Measurements from ENCODE around the gene SLITRK1. TPM values are rescaled to one million over a fixed set of nuclear protein-coding genes. Genes with fewer than 3 reads are reported as not detected.

The SLITRK1 gene
- polyA plus RNA-seq, 3 donors: not detected

- no peak for DNase-seq
- H3K9ac ChIP-seq (ENCODE audit: insufficient read depth, low read length, poor library complexity, severe bottlenecking): no peak overlapping the region
- no peak overlapping the region for H3K4me2 ChIP-seq (replicated peaks; ENCODE audit: extremely low read depth, low read length, poor library complexity, severe bottlenecking)
- H3K36me3 ChIP-seq (replicated peaks in 1 of 2; ENCODE audit: control insufficient read depth in 1 of 2, insufficient read depth in 2 of 2, low read length in 2 of 2): no peaks in the 10 kb centered on the region
- H3K27ac ChIP-seq (ENCODE audit: low read depth in 1 of 2, low read length in 2 of 2): no peak overlapping the region
- Mint-ChIP-seq H3K4me1 (no peaks in the 10 kb centered on the region), H3K4me3 (no peak overlapping the region), H3K27me3 (ENCODE audit: low read depth in 3 of 3) (no peaks in the 10 kb centered on the region), H3K9me3 (peaks cover 0 to 4% (median 0%) of the 10 kb centered on the region in 7 donors), H3K27ac (no peak overlapping the region), H3K36me3 (no peaks in the 10 kb centered on the region)
- H2AFZ ChIP-seq (ENCODE audit: insufficient read depth, low read depth, low read length, poor library complexity, severe bottlenecking): no peak overlapping the region
- H3K27me3 ChIP-seq (ENCODE audit: control insufficient read depth in 2 of 2, insufficient read depth in 2 of 2, low read length in 2 of 2): no peaks in the 10 kb centered on the region
- WGBS (ENCODE audit: insufficient coverage): 73% methylated on average over 4 of the region's 6 CpGs
- H4K20me1 ChIP-seq (ENCODE audit: insufficient read depth, low read length): no peaks in the 10 kb centered on the region
- no peaks in the 10 kb centered on the region for H3K4me1 ChIP-seq (ENCODE audit: control insufficient read depth in 1 of 2, insufficient read depth in 2 of 2, low read length in 2 of 2)
- H3K79me2 ChIP-seq (ENCODE audit: insufficient read depth, low read length): no peaks in the 10 kb centered on the region
- H3K4me3 ChIP-seq (replicated peaks in 1 of 3; ENCODE audit: low read depth in 2 of 3, low read length in 3 of 3): no peak overlapping the region
- intact Hi-C loops (cut with micrococcal nuclease): no loop called here
- H3K9me3 ChIP-seq (replicated peaks in 1 of 2; ENCODE audit: control insufficient read depth in 1 of 2, insufficient read depth in 1 of 2, low read length in 2 of 2): no peaks in the 10 kb centered on the region
- TF ChIP-seq CTCF (IDR thresholded peaks at IDR 0.05): no peak
Measured at GRCh38 chr13:83919775-83920174, 37.5 kb upstream of the SLITRK1 start.

GRCh38 chr13:83914368-83914767 lies 32.1 kb upstream of the SLITRK1 start:
- peaks cover 15 to 29% (median 22%) of the 10 kb centered on the region in 7 donors for H3K9me3 Mint-ChIP-seq
- Histone ChIP-seq H3K27ac (ENCODE audit: low read depth in 1 of 2, low read length in 2 of 2) (no peak overlapping the region), H3K9me3 (replicated peaks in 1 of 2; ENCODE audit: control insufficient read depth in 1 of 2, insufficient read depth in 1 of 2, low read length in 2 of 2) (peaks cover 0 to 10% of the 10 kb centered on the region in 2 donors), H3K4me2 (replicated peaks; ENCODE audit: extremely low read depth, low read length, poor library complexity, severe bottlenecking) (no peak overlapping the region), H3K4me1 (ENCODE audit: control insufficient read depth in 1 of 2, insufficient read depth in 2 of 2, low read length in 2 of 2) (no peaks in the 10 kb centered on the region), H3K36me3 (replicated peaks in 1 of 2; ENCODE audit: control insufficient read depth in 1 of 2, insufficient read depth in 2 of 2, low read length in 2 of 2) (no peaks in the 10 kb centered on the region), H3K79me2 (ENCODE audit: insufficient read depth, low read length) (no peaks in the 10 kb centered on the region), H3K9ac (ENCODE audit: insufficient read depth, low read length, poor library complexity, severe bottlenecking) (no peak overlapping the region), H2AFZ (ENCODE audit: insufficient read depth, low read depth, low read length, poor library complexity, severe bottlenecking) (no peak overlapping the region), H4K20me1 (ENCODE audit: insufficient read depth, low read length) (no peaks in the 10 kb centered on the region), H3K4me3 (replicated peaks in 1 of 3; ENCODE audit: low read depth in 2 of 3, low read length in 3 of 3) (no peak overlapping the region), H3K27me3 (ENCODE audit: control insufficient read depth in 2 of 2, insufficient read depth in 2 of 2, low read length in 2 of 2) (no peaks in the 10 kb centered on the region)
- 92% methylated on average over 1 of the region's 4 CpGs for WGBS (ENCODE audit: insufficient coverage)
- no peaks in the 10 kb centered on the region for H3K4me1 Mint-ChIP-seq
- peaks cover 0 to 2% (median 0%) of the 10 kb centered on the region in 3 donors for H3K27me3 Mint-ChIP-seq (ENCODE audit: low read depth in 3 of 3)
- intact Hi-C loops (cut with micrococcal nuclease): no loop called here
- no peak for TF ChIP-seq CTCF (IDR thresholded peaks at IDR 0.05)
- no peak overlapping the region for H3K4me3 Mint-ChIP-seq
- no peaks in the 10 kb centered on the region for H3K36me3 Mint-ChIP-seq
- no peak overlapping the region for H3K27ac Mint-ChIP-seq
- DNase-seq: no peak
